Cardiac muscle cell (in vitro differentiated cells and primary cell): ENCODE measurements around the gene RAP1A. TPM values are rescaled to one million over a fixed set of nuclear protein-coding genes. Genes with fewer than 3 reads are reported as not detected.

Experiments used
- DNase-seq, 2 donors: peaks; one replicate each; pipeline versions ENCODE4 v3.0.0 to v3.0.0-alpha.2; 2010 to 2017; ENCODE audit warnings: low read depth in 1 of 2, low spot score in 1 of 2
- H3K27ac ChIP-seq: fragments of 200-600 bp; sonication (generic); 2 replicates; pipeline ENCODE4 v1.5.1; 2016
- H3K27me3 ChIP-seq: fragments of 200-600 bp; sonication (generic); 2 replicates; pipeline ENCODE4 v1.6.0; 2016; ENCODE audit warnings: control low read depth
- H3K36me3 ChIP-seq: fragments of 200-600 bp; sonication (generic); 2 replicates; pipeline ENCODE4 v1.5.1; 2016; ENCODE audit warnings: control low read depth
- H3K4me1 ChIP-seq: fragments of 200-600 bp; sonication (generic); 2 replicates; pipeline ENCODE4 v1.8.1; 2017; ENCODE audit warnings: low read depth, mild to moderate bottlenecking, mixed run types
- H3K4me3 ChIP-seq: fragments of 200-600 bp; sonication (generic); 2 replicates; pipeline ENCODE4 v1.5.1; 2016; ENCODE audit warnings: mild to moderate bottlenecking
- H3K9me3 ChIP-seq: fragments of 200-600 bp; sonication (generic); 2 replicates; pipeline ENCODE4 v1.5.1; 2017; ENCODE audit warnings: low read depth, mild to moderate bottlenecking, control low read depth
- polyA plus RNA-seq: library from polyadenylated mRNA; unstranded; fragments of >200 nt; fragmentation: Nextera tagmentation; extraction: Ambion mirVana; gene quantifications from 2 replicates; pipeline ENCODE4 v1.2.1, GENCODE V29; 2016
- total RNA-seq: library from RNA; depleted of rRNA; stranded (reverse); fragments of >200 nt; gene quantifications from 2 replicates; pipeline ENCODE4 v1.2.3, GENCODE V29; 2016
- TF ChIP-seq, protein P1 (sequence below): IDR thresholded peaks from 2 replicates; pipeline ENCODE4 v1.5.1; 2012; ENCODE audit warnings: low read depth, mild to moderate bottlenecking, low read length

The RAP1A gene
- total and polyA plus RNA-seq, 2 experiments from 2014 or later = 13.5 to 18.3 TPM

DNA sequence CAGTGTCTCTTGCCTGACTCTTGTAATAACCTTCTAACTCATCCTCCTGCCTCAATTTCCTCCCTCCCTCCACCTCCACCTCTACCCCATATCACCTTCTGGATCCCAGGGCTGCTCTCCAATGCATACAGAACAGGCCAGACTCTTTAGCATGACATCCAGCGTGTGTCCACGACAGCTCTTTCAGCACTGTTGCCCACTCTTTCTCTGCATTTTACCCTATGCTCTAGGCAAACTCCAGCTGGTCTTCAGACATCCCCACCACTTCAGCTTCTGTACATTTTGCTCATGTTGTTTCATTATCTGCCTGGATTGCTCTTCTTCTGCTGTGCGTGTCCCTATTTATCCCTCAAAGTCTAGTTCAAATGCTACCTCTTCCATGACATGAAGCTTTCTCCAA is 114.8 kb downstream of the RAP1A start:
- no peaks in the 10 kb centered on the region for H3K9me3 ChIP-seq
- H3K27ac ChIP-seq = no peak overlapping the region
- H3K4me3 ChIP-seq = no peak overlapping the region
- no peaks in the 10 kb centered on the region for H3K36me3 ChIP-seq
- H3K4me1 ChIP-seq = peaks cover 37% of the 10 kb centered on the region
- H3K27me3 ChIP-seq = no peaks in the 10 kb centered on the region
- DNase-seq = no peak
- TF ChIP-seq, protein P1, sequence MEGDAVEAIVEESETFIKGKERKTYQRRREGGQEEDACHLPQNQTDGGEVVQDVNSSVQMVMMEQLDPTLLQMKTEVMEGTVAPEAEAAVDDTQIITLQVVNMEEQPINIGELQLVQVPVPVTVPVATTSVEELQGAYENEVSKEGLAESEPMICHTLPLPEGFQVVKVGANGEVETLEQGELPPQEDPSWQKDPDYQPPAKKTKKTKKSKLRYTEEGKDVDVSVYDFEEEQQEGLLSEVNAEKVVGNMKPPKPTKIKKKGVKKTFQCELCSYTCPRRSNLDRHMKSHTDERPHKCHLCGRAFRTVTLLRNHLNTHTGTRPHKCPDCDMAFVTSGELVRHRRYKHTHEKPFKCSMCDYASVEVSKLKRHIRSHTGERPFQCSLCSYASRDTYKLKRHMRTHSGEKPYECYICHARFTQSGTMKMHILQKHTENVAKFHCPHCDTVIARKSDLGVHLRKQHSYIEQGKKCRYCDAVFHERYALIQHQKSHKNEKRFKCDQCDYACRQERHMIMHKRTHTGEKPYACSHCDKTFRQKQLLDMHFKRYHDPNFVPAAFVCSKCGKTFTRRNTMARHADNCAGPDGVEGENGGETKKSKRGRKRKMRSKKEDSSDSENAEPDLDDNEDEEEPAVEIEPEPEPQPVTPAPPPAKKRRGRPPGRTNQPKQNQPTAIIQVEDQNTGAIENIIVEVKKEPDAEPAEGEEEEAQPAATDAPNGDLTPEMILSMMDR = no peak

DNA sequence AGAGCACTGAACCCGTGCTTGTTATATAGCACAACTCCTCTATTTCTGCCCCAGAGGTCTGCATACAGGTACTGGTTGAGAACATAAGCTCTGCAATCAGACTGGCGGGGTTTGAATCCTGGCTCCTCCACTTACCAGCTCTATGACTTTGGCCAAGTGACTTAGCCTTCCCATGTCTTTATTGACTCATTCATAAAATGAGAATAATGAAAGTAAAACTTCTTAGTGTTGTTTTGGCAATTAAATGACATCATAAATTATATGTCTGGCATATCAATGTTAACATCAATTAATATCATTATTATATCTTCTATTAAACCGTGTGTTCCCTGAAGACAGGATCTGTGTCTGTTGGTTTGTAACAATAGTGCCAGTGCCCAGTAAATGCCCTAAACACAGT is 115.3 kb downstream of the RAP1A start:
- Histone ChIP-seq H3K27ac (no peak overlapping the region), H3K27me3 (no peaks in the 10 kb centered on the region), H3K9me3 (no peaks in the 10 kb centered on the region), H3K36me3 (no peaks in the 10 kb centered on the region), H3K4me3 (no peak overlapping the region), H3K4me1 (peaks cover 32% of the 10 kb centered on the region)
- TF ChIP-seq, protein P1 = no peak
- no peak for DNase-seq

DNA sequence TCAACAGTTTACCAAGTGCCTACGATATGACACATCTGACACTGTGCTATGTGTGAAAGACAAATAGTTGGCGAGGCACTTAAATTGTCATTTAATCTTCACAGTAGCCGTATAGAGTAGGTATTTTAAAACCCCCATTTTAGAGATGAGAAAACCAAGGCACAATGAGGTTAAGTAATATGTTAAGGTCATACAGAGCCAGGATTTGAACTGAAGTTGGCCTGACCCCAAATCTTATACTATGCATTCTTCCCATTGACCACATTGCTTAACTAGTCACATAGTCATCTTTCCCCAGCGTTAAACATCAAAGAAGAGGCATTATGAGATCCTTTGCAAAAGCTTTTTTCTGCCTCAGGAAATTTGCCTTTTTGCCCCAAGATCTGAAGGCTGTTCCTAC is 115.7 kb downstream of the RAP1A start:
- H3K36me3 ChIP-seq = no peaks in the 10 kb centered on the region
- H3K9me3 ChIP-seq = no peaks in the 10 kb centered on the region
- peaks cover 28% of the 10 kb centered on the region for H3K4me1 ChIP-seq
- TF ChIP-seq, protein P1 = no peak
- no peak overlapping the region for H3K27ac ChIP-seq
- peak in 1 of 2 donors; percentile 51 for DNase-seq
- H3K4me3 ChIP-seq = no peak overlapping the region
- H3K27me3 ChIP-seq = no peaks in the 10 kb centered on the region

DNA sequence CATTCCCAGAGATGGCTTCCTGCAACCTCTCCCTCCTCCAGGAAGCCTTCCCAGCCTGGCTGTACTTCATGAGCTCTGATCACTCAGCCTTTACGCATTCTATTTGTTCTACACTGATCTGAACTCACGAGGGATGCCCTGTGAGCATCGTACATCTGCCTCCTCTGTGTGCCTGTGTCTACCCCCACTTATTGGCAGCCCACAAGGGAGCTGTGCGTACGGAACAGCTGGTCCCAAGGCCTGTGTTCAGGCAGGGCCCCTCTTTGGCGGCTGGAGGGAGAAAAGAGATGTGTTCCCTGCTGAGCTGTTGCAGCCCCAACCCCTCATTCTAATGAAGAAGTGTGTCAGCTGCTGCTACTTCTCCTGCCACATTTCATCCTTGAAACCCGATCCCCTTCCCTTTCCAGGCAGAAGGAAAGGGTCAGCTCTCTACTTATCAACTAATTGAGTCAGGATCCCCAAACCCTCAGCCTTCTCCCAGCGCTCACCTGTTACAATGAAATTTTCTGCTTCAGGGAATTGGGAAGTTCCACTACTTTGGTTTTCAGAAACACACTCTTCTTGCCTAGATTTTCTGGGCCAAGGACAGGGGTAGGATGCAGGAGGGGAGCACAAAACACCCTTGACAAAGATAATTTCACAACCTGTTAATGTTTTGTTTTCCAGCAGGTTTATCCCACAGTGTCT is 116.4 kb downstream of the RAP1A start:
- peak in 1 of 2 donors; percentile 78 for DNase-seq
- peak overlapping the region; percentile 72 for H3K27ac ChIP-seq
- no peaks in the 10 kb centered on the region for H3K9me3 ChIP-seq
- H3K4me3 ChIP-seq = no peak overlapping the region
- no peaks in the 10 kb centered on the region for H3K27me3 ChIP-seq
- peaks cover 23% of the 10 kb centered on the region for H3K4me1 ChIP-seq
- no peaks in the 10 kb centered on the region for H3K36me3 ChIP-seq
- TF ChIP-seq, protein P1 = no peak

DNA sequence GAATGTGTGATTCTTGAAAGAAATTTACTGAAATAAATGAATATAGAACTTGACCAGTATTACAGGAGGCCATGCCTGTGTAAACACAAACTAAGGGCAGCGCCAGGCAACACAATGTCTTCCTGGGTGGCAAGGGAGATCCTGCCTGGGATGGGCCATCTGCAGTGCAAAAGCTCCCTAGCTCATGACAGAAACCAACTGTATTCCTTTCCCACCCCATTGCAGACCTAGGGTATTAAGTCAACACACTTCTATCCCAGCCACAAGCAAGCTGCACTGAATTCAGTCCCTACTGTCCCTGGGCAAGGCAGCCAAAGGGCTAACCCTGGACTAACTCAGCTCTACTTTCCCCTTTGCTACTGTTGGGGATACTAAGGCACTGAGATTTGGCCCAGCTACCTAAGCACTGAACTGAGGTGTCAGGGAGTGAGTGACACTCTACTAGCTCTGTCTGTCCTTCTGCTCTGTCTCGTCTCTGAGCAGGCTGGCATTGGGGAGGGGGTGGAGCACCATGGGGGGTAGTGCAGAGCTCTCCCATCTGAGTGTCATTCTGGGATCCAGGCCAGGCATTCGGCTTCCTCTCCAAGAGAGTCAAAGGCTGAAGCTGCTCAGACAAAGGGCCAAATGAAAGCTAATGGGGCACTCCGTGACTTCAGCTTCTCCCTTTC is 117.1 kb downstream of the RAP1A start:
- no peak overlapping the region for H3K4me3 ChIP-seq
- no peaks in the 10 kb centered on the region for H3K36me3 ChIP-seq
- peak in 1 of 2 donors; percentile 72 for DNase-seq
- H3K4me1 ChIP-seq = peaks cover 23% of the 10 kb centered on the region
- H3K27ac ChIP-seq = peak overlapping the region; percentile 72
- TF ChIP-seq, protein P1 = no peak
- no peaks in the 10 kb centered on the region for H3K9me3 ChIP-seq
- H3K27me3 ChIP-seq = no peaks in the 10 kb centered on the region
